NCI-H2196 (cell line): ENCODE results near the gene TDRD15.
"Not testable (repeated sequence)": the region's sequence is repeated elsewhere in the genome, so short reads cannot be mapped to it uniquely, and the experiment has no call there.

ENCODE experiments used
- DNase-seq: peaks from one replicate; lab custom pipeline; 2025; ENCODE audit not compliant: unreplicated experiment; lab: John Stamatoyannopoulos, UW

The TDRD15 gene

DNA sequence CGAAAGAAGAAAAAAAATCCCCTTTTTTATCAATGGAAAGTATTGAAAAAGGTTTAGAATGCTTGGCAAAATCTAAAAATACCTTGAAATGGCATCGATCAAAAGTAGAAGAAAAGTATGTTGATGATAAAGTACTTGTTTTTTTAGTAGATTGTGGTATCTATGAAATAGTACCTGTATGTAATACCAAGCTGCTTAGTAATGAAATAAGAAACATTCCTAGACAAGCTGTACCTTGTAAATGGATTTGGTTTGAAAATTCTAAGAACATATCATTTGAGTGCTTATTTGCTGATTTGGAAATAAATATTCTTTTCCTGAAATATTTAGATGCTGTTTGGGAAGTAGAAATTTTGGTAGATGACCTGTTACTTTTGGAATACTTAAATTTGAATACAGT lies 18.4 kb downstream of the TDRD15 start:
- no peak for DNase-seq

DNA sequence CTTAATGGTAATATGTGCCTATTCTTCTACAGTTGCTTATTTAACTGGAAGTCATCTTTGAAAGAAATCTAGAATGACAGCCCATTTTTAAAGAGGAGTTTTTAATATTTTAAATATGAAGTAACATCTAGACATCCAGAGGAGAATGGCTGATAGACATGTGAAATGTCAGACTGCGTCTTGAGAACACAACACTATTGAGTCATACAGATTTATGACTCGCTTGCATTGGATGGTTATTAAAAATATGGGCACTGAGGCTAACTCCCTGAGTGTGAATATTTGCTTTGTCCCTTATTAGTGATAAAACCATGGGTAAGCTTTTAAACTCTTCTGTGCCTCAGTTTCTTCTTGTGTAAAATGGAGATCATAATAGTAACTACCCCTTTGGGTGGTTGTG lies 22.9 kb downstream of the TDRD15 start:
- no peak for DNase-seq

DNA sequence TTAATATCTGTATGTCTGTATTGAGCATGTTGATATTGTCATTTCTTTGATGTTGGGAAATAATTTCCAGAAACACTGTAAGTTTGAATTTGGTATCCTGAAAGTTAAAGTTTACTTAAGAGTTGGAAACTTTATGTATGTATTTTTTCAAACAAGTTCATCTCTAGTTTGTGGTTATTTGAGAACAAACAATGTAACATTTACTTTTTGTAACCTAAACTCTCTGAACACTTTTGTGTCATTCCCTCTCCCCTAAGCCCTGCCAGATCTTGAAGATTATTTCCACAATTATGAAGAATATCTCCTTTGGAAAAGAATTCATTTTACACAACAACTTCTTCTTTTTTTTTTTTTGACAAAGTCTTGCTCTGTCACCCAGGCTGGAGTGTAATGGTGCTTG lies 24.9 kb downstream of the TDRD15 start:
- DNase-seq, result no peak

- not testable (repeated sequence) for DNase-seq
These were observed 27.5 kb downstream of the TDRD15 start for GRCh38 chr2:21151234-21151633.

DNA sequence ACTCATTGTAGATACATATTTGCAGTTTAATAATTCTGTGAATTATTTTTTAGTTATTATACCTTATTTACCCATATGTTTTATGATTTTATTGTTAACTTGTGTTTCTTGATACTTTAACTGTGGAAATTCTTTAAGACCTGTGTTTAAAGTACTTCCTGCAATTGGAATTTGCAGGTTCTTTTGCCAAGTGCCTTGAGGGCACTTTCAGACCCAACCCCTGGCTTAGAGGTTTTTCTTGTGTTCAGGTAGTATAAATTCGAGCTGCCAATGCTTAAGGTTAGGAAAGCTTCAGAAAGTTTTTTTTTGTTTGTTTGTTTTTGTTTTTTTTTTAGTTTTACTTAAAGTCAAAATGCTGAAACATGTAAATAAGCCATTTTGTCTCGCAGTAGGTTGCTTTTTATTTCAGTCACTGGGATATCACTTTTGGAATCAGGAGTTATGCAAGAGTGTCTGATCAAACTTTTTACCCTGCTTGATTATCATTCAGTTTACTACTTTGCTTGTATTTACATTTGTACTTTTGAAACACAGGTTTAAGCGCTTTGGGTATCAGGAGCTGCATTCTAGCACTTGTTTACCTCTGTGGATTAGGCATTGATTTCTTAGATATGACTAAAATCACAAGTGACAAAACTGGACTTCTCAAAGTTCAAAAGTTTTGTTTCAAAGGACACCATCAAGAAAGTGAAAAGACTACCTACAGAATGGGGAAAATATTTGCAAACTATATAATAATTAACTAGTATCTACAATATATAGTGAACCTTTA lies 31.8 kb downstream of the TDRD15 start:
- DNase-seq, result no peak

DNA sequence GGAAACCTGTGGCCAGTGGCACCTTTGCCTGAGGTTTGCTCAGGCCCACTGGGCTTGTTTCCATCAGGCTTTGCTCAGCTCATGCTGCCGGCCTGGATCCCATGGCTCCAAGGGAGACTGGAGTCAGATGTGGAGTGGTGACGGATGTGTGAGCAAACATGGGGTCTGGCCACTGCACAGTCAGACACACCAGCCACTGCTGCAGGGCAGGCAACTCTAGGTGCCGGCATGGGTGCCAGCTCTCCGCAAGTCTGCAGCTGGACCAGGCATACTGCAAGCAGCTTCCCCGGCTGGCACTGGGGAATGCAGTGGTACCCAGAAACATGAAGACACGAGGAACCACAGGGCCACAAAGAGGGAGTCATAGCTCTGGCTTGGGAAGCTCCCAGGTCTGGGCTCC lies 37.4 kb downstream of the TDRD15 start:
- DNase-seq, result no peak

DNA sequence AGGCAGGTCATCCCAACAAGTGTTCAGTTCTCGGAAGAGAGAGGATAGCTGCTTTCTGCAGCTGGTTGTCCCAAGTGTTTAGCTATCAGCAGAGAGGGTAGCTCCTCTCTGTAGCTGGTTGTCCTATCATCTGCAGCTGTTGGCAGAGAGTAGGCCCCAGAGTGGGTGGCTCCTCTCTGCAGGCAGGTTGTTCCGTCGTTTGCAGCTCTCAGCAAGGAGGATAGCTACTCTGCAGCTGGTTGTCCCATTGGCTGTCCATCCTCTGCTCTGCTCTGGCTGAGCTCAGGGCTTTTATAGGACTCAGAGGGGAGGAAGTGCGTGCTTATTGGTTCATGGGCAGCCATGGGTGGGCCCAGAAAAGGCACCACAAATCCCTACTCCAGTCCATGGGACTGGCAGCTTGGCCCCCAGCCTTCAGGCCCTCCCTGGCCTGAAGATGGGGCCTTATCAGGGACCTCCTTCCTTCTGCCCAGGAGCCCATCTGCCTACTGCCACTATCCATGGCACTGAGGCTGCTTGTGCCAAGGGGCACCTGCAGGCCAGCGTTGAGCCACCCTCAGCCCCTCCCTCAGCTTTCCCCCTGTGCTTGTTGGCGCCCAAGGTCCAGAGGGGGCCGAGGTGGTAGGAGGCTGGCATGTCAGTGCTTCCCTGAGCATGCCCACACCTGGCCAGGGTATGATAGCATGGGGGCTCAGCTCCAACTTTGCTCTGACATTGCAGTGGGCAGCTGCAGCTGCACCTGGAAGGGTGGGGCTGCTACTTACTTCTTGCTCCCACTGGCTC lies 38.3 kb downstream of the TDRD15 start:
- no peak for DNase-seq

GRCh38 chr2:21162615-21162878 lies 38.8 kb downstream of the TDRD15 start:
- DNase-seq, result no peak

DNA sequence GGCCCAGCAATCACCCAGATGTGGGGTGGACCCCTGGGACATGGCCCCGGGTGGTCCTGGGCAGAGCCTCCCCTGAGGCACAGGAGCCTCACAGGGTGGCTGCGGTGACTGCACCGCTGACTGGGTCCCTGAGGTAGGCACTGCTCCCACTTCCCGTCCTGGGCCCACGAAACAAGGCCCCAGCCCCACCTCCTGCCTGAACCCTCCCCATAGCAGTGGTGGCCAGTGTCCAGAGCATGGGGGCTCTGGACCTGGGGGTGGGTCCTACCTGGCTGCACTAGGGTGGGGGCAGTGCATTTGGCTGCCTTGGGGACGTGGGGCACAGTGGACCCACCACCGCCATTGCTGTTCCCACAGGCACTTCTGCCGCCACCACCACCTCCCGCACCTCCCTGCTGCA lies 39.4 kb downstream of the TDRD15 start:
- DNase-seq, result no peak

GRCh38 chr2:21165350-21165749 lies 41.6 kb downstream of the TDRD15 start:
- DNase-seq, result no peak

- no peak for DNase-seq
These were observed 52.3 kb downstream of the TDRD15 start for GRCh38 chr2:21175895-21176646.

- no peak for DNase-seq
These were observed 58.2 kb downstream of the TDRD15 start for GRCh38 chr2:21181957-21182356.

DNA sequence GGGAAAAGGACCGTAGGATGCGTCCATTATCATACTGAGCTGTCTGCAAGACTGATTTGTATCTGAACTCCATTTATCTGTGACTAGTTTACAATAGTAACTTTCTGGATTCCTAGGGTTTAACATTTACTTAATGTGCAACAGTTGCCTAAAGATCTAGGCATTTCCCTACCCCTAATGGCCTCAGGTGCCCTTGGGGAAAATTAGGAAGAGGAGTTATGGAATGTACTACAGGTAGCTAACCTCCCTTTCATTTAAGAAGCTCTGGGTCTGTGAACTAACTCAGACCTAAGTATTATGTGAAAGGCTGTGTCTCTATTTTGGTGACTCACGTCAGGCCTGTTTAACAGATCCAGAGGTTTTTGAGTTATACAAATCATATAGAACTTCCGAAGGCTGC lies 59.5 kb downstream of the TDRD15 start:
- no peak for DNase-seq

DNA sequence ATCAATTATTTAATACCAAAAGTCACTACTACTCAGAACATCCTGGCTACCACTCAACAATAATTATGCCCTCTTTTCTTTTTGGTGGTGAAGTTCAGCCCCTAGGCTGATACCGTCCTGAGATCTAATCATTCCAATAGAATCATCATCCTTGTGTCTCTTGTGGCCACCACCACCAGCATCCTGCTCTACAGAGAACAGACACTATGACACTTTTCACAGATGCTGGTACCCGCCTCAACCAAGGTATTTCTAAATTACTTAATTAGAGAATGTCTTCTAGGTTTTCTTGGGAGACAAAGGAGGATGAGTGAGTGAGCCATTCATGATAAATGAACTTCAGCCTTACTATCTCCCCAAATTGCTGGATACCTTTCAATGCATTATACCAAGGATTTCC lies 60.0 kb downstream of the TDRD15 start:
- DNase-seq, result no peak

- no peak for DNase-seq
These were observed 67.8 kb downstream of the TDRD15 start for GRCh38 chr2:21191535-21191934.
